ENCODE measurements around the gene FRMD4A.

The FRMD4A gene

GRCh38 chr10:14004536-14004935 lies 326.2 kb downstream of the FRMD4A start:
- no peak for DNase-seq

DNA sequence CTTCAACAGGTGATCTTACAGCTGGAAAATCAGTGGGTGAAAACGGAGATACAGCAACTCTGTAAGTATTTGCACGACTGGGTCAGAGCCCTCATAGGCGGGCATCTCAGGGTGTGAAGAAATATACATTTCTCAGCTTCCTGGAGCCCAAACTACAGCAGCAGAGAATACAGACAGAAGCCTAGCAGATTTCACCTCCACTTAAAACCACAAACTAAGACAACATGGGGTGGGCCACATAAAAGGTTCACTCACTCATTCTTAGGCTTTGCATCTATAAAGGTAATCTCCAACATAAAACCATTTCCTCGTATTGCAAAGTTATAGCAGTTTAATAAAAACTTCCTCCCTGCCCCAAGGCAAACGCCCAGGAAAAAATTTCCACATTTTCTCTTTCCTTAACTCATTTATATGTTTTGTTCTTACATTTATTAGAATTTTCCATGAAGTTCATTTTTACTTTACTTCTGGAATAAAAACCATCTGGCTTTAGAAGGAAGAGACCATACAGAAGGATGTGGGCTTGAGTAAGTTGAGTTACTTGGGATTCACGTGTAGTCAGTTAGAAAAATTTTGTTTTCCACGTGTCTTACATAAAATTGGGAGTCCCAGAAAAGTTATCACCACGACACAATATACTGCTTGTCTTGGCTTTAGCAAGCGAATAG lies 327.1 kb downstream of the FRMD4A start:
- no peak for DNase-seq

DNA sequence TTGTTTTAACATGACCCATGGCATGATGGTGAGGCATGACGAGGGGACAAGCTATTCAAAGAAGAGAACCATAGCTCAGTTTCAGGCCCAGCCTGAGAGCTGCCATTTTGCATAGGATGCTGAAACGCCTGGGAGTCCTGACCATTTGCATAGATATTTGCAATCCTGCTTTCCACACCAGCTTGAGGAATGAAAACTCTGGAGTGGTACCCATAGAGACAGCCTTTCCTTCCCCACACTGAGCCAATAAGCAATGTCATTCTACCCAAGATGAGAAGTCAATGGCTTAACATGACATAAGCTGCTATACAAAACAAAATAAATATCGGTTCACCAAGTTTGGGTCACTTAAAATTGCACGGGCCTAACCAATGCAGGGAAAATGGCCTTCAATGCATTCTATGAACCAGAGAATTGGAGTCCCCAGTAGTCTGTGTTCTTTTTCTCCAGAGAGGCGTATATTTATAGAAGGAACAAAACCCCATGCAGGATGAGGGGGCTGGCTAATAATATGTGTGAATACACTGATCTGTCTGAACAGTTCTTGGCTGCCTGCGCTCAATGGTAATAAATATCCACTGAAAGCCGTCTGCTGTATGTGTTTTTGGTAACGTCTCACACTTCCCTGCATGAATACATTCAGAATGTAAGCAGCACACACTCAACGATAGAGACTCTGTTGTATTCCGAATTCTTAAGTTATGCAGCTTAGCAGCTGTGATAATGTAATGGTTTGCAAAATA lies 329.3 kb downstream of the FRMD4A start:
- DNase-seq = no peak

DNA sequence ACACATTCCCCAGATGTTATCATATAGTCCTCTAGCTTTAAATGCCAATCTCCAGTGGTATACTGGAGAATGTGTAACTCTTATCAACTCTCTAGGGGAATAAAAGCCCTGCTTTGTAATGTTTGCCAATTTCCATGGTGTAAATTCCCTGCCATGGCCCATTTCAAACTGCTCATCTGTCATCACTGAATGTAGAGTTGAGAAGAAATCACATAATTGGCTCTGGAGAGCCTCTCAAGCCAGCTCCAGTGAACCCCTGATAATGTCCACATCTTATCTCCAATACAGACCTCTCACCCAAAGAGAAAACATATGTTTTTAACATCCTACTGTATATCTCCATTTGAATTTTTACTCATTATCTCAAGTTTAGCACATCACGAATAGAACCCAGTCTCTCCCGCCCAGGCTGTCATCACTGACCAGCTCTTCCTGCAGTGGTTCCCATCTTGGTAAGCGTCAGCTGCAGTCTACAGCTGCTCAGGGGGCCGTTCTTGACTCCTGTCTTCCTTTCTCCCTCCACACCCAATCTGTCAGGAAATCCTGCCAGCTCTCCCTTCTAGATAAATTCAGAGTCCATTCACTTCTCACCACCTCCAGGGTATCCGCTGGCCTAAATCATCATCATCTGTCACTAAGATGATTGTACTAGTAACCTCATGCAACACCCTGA lies 332.4 kb downstream of the FRMD4A start:
- DNase-seq = no peak

- DNase-seq = no peak
These were observed 333.1 kb downstream of the FRMD4A start for GRCh38 chr10:13997650-13998049.

- DNase-seq = no peak
These were observed 335.8 kb downstream of the FRMD4A start for GRCh38 chr10:13994932-13995331.

DNA sequence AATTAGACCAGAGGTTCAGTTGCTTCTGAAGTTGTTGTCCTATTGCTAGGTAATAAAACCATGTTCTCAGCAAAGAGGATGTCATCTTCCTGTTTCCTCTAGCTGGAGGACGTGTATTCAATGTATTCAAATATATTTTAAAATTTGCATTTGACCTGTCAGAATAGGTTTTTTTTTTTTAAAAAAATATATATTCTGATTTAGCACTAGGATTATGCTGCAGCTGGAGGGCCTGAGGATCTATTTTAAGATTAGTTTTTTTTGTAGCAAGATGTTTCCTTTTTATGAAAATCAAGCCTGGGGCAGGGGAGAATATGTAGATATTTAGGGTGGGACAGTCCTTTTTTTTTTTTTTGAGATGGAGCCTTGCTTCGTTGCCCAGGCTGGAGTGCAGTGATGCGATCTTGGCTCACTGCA lies 337.0 kb downstream of the FRMD4A start:
- DNase-seq = no peak

DNA sequence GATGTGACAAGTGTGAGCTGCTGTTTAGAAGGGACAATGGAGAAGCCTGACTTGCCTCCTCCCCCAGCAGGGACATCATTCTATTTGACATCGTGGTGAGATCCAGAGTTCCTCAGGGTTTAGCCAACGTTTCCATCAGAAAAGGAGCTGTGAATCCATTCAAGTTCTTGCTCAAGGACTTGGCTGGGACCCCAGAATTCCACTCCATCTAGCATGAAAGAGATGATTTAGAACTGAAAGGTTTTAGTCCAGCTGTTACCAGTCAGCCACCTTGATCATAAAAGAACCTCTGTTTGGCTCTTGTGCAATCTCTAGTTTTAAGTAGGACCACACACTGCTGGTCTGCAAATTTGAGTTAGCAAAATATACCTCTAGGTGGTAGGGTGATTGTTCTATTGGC lies 337.6 kb downstream of the FRMD4A start:
- no peak for DNase-seq

GRCh38 chr10:13991353-13991752 lies 339.4 kb downstream of the FRMD4A start:
- no peak for DNase-seq

- no peak for DNase-seq
These were observed 339.8 kb downstream of the FRMD4A start for GRCh38 chr10:13990946-13991345.

DNA sequence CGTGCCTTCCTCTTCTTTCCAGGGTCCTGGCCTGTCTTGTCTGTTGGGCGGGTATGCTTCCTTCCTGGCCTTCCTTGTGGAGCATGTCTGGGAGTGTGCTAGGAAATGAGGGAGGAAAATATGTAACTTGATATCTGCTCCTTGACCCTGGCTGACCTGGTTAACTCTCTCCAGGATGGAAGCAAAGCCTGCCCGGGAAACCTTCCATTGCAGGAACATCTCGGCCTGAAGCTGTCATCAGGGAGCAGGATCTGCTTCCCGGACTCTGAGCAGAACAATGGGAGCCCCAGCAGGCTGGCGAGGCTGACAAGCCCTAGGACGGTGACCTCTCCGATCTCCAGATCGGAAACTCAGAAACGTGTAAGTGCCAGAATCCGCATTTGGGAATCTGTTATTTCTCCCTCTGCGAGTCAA lies 340.3 kb downstream of the FRMD4A start:
- no peak for DNase-seq

DNA sequence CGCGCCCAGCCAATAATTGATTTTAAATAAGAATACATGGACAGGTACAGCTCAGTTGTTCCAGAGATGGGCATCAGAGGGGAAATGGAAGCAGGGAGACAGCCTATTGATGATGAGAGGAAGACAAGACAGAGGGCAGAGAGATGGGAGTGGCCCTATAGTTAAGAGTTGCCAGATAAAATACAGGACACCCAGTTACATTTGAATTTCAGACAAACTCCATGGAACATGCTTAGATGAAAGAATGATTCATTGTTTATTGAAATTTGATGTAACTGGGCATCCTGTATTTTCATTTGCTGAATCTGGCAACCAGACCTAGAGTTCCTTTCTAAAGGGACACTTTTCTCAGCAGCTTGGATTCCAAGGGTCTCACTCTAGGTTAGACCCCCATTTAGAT lies 341.1 kb downstream of the FRMD4A start:
- DNase-seq = no peak

DNA sequence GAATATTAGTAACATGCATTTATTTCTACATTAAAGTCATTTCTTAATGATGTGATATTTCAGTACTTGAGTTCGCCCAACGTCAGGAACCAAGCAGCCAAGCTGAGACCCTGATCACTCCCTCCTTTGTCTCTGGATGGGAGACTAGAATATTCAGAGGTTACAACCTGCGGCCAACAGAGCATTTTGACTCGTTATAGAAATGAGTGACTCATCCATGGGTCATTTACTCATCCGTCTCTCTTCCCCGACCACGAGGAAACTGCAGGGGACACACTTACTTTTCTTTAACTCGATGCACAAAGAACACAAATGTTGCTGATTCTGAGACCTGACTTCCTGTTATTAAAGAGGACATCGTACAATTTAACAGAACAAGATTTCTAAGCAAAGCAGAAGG lies 343.3 kb downstream of the FRMD4A start:
- DNase-seq = no peak

DNA sequence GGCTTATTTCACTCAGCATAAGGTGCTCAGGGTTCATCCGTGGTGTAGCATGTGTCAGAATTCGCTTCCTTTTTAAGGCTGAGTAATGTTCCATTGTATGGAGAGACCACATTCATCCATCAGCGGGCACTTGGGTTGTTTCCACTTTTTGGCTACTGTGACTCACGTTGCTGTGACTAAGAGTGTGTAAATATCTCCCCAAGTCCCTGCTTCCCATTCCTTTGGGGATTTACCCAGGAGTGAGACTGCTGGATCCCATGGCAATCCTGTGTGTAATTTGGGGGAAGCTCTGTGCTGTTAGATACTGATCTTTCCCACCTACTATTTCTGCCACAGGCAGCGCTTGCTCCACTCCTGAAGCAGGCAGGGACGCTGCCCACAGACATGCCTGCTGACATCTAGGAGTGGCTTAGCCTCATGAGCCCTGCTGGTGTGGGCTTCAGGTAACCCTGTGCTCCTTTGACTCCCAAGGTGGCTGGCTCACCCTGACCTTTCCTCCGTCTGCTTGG lies 346.0 kb downstream of the FRMD4A start:
- no peak for DNase-seq

DNA sequence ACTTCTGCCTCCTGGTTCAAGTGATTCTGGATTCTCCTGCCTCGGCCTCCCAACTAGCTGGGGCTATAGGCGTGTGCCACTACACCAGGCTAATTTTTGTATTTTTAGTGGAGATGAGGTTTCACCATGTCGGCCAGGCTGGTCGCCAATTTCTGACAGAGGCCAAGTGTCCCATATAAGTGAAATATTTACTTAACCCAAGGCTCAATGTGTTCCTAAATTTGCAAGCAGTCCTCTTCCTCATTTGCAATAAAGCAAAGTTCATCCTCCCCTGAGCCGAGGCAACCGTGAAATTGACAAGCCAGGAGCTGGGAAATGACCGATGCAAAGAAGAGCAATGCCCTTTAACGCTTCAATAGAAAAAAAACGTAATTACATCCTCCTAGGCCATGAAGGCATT lies 347.7 kb downstream of the FRMD4A start:
- no peak for DNase-seq

- DNase-seq = no peak
These were observed 352.1 kb downstream of the FRMD4A start for GRCh38 chr10:13978533-13979115.

GRCh38 chr10:13977861-13978532 lies 352.7 kb downstream of the FRMD4A start:
- DNase-seq = no peak

DNA sequence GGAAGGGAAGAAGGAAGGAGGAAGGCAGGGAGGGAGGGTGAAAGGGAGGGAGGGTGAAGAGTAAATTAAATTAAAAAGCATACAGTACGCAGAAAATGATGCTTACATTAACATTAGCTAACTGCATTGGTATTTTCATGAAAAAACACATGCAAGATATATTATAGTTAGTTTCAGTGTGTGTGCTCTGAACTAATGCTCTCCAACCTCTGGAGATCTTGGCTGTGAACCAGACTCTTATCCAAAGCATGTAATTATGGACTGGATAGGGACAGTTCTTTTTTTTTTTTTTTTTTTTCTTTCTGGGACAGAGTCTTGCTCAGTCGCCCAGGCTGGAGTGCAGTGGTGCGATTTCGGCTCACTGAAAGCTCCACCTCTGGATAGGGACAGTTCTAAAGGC lies 357.0 kb downstream of the FRMD4A start:
- no peak for DNase-seq

- DNase-seq = no peak
These were observed 358.1 kb downstream of the FRMD4A start for GRCh38 chr10:13972609-13973008.

DNA sequence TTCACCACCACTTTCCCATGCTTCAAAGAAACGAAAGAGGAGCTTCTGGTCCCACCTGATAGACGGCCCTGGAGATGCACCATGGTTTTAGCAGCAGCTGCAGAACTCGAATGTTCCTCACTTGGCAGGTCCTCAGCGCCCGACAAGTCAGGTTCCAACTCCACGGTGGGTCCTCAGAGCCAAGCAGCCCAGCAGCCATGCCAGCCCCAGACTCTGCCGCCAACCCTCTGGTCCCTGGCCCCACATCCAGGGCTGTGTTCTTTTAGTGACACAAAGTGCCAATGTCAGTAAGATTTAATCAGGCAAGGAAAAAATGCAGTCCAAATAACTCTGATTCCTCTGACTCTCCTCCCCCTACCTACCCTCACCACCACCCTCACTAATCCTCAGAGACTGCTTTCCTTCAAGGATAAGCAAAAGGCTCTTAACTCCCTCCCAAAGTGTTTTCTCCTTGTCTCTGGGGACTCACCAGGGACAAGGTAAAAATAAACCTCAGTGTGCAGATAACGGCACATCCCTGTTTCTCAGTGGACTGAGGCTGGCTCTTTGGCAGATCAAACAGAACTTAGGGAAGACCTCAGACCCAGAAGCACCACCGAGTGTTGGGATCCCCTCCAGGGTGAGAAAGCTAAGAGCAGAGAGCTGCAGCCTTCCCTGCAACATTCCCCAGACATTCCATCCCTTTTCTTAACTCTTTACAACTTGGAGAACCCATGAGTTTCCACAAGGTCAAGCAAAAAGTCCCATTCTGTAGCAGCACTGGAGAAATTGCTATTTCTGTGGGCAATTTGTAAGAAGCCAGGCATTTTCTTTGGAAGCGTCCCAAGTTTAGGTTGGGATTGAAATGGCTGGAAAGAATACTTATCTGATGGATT lies 358.9 kb downstream of the FRMD4A start:
- DNase-seq = no peak

DNA sequence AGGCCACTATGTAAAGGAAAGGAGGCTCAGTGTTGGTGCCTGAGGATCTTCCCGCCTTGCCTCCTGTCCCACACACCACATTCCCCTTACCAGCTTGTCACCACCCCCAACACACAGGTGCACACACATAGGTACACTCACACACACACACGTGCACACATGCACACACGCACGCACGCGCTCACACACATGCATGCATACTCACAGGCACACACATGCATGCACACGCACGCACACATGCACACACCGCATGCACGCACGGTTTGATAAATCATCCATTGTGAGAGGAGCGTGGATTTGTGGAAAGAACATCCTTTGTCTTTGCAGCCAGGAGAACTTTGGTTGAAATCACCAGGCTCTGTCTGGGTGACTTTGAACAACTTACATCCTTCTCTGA lies 359.8 kb downstream of the FRMD4A start:
- no peak for DNase-seq
